ENCODE results near the gene FOXJ3. TPM values are rescaled to one million over a fixed set of nuclear protein-coding genes. Genes with fewer than 3 reads are reported as not detected.

The FOXJ3 gene
- total RNA-seq, 4 donors from 2014 or later = 31.2 to 88.4 (median 81.5) TPM

GRCh38 chr1:42272920-42273319 is 62.1 kb downstream of the FOXJ3 start:
- TF ChIP-seq CTCF (IDR thresholded peaks at IDR 0.05) = no peak
- TF ChIP-seq POLR2A (IDR thresholded peaks at IDR 0.05) = no peak
- no peaks in the 10 kb centered on the region for H3K4me1 ChIP-seq
- H3K4me3 ChIP-seq = no peak overlapping the region
- no peaks in the 10 kb centered on the region for H3K9me3 ChIP-seq
- DNase-seq = no peak
- no peaks in the 10 kb centered on the region for H3K36me3 ChIP-seq
- intact Hi-C loops (cut with DNase I; ENCODE audit: low total_unique reads) = no loop called here
- H3K27ac ChIP-seq = no peak overlapping the region
- H3K27me3 ChIP-seq = no peaks in the 10 kb centered on the region

- DNase-seq = no peak
- Histone ChIP-seq H3K9me3 (no peaks in the 10 kb centered on the region), H3K4me1 (no peaks in the 10 kb centered on the region), H3K27ac (no peak overlapping the region), H3K27me3 (no peaks in the 10 kb centered on the region), H3K36me3 (no peaks in the 10 kb centered on the region), H3K4me3 (no peak overlapping the region)
- TF ChIP-seq POLR2A (IDR thresholded peaks at IDR 0.05) (no peak), CTCF (IDR thresholded peaks at IDR 0.05) (no peak)
- intact Hi-C loops (cut with DNase I; ENCODE audit: low total_unique reads) = no loop called here
Measured at GRCh38 chr1:42267904-42268303, 67.1 kb downstream of the FOXJ3 start.

GRCh38 chr1:42266253-42267135 is 68.5 kb downstream of the FOXJ3 start:
- Histone ChIP-seq H3K27ac (no peak overlapping the region), H3K36me3 (no peaks in the 10 kb centered on the region), H3K27me3 (no peaks in the 10 kb centered on the region), H3K4me1 (no peaks in the 10 kb centered on the region), H3K4me3 (no peak overlapping the region), H3K9me3 (no peaks in the 10 kb centered on the region)
- intact Hi-C loops (cut with DNase I; ENCODE audit: low total_unique reads) = no loop called here
- no peak for DNase-seq
- no peak for TF ChIP-seq POLR2A (IDR thresholded peaks at IDR 0.05)
- no peak for TF ChIP-seq CTCF (IDR thresholded peaks at IDR 0.05)

GRCh38 chr1:42264511-42265190 is 70.4 kb downstream of the FOXJ3 start:
- no peaks in the 10 kb centered on the region for H3K9me3 ChIP-seq
- intact Hi-C loops (cut with DNase I; ENCODE audit: low total_unique reads) = no loop called here
- no peak for DNase-seq
- no peak overlapping the region for H3K4me3 ChIP-seq
- H3K36me3 ChIP-seq = no peaks in the 10 kb centered on the region
- no peak for TF ChIP-seq CTCF (IDR thresholded peaks at IDR 0.05)
- no peak for TF ChIP-seq POLR2A (IDR thresholded peaks at IDR 0.05)
- no peaks in the 10 kb centered on the region for H3K4me1 ChIP-seq
- H3K27ac ChIP-seq = no peak overlapping the region
- no peaks in the 10 kb centered on the region for H3K27me3 ChIP-seq

GRCh38 chr1:42263019-42263418 is 72.0 kb downstream of the FOXJ3 start:
- DNase-seq = no peak
- Histone ChIP-seq H3K4me1 (no peaks in the 10 kb centered on the region), H3K27me3 (no peaks in the 10 kb centered on the region), H3K27ac (no peak overlapping the region), H3K4me3 (no peak overlapping the region), H3K9me3 (no peaks in the 10 kb centered on the region), H3K36me3 (no peaks in the 10 kb centered on the region)
- intact Hi-C loops (cut with DNase I; ENCODE audit: low total_unique reads) = no loop called here
- TF ChIP-seq POLR2A (IDR thresholded peaks at IDR 0.05) (no peak), CTCF (IDR thresholded peaks at IDR 0.05) (no peak)

All from uterus (tissue), 4 donors.